Loucy (cell line): ENCODE results near the gene SLC44A1.

Experiments
- EZH2phosphoT487 ChIP-seq: fragments of 200-600 bp; IDR thresholded peaks from 2 replicates; pipeline ENCODE4 v1.6.1; 2018; ENCODE audit warnings: antibody characterized with exemption, mild to moderate bottlenecking, moderate library complexity, borderline replicate concordance
- TF ChIP-seq, protein P1 (sequence below): fragments of 200-600 bp; sonication (generic); conservative IDR thresholded peaks from 2 replicates; pipeline ENCODE4 v1.5.1; 2014; ENCODE audit warnings: mild to moderate bottlenecking, antibody characterized with exemption, low read length

DNA sequence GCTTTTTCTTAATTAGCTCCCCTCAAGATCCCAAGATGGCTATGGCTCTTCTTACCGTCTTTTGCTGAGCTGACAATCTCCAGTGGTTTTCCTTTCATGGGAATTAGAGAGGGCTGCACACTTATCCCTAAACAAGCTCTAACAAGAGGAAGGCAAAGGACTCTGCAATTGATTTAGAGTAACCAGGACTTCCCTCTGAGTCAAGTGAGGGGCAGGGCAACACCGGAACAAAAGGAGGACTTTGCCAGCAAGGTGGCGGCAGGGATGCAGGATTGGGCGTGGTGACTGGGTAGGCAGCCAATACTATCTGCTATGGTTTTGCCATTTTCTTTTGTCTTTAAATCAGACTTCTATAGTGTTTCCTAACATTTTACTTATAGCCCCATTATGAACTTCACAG, 9.8 kb downstream of the SLC44A1 start:
- TF ChIP-seq, protein P1, sequence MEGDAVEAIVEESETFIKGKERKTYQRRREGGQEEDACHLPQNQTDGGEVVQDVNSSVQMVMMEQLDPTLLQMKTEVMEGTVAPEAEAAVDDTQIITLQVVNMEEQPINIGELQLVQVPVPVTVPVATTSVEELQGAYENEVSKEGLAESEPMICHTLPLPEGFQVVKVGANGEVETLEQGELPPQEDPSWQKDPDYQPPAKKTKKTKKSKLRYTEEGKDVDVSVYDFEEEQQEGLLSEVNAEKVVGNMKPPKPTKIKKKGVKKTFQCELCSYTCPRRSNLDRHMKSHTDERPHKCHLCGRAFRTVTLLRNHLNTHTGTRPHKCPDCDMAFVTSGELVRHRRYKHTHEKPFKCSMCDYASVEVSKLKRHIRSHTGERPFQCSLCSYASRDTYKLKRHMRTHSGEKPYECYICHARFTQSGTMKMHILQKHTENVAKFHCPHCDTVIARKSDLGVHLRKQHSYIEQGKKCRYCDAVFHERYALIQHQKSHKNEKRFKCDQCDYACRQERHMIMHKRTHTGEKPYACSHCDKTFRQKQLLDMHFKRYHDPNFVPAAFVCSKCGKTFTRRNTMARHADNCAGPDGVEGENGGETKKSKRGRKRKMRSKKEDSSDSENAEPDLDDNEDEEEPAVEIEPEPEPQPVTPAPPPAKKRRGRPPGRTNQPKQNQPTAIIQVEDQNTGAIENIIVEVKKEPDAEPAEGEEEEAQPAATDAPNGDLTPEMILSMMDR, result no peak
- no peak for TF ChIP-seq EZH2phosphoT487
